ENCODE measurements around the gene DYSF.

The DYSF gene

DNA sequence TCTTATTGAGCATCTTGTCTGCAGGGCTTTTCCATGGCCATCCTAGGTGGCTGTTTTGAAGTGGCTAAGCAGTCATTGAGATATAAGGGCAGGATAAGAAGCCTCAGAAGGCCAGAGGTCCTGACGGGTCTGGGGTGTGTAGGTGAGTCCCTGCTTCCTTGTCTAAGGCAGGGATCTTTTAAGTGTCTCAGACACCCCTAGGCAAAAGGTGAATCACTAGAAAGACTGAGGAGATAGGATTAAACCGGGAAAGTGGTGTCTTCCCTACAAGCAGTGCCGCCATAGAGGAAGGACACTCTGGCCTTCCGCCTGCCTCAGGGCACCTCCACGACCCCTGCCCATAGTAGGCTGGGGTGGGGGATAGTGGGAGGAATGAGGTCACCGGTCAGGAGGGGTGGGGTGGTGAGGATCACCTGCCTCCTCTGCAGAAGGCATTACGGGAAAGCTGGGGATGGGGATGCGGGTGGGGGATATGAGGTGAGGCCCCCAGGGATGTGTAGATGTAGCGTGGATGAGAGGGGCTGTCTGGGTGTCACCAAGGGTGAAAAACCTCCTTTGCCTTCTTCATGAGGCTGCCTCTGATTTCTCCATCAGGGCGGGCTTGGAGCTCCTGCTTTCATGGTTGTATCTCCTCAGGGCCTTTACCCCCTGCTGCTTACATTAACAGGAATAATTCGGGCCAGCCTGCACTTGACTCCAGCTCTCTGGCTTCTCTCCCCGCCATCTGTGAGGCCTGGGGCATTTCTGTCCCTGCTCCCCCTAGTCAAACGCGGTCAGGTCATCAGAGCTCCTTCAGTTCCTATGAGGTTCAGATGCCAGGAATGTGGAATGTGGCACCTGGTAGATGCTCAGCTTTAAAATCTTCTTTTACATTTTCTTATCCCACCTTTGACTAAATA, 244.0 kb downstream of the DYSF start:
- DNase-seq = no peak

DNA sequence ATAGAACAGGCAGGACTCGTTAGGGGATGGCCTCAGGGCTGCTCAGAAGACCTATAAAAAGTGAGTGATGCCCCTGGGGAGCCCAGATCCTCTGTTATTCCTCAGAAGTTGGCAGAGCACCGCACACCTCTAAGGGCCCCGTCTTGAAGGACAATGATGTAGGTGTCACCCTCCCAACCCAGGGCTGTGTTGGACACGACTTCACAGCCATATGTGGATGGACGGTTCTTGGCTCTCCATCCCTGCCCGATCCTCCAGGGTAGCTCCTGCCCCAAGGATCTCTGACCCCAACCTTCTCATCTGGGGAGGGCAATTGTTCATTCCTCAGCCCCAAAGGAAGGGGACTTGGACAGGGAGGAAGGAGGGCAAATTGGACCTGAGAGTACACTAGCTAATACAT, 246.1 kb downstream of the DYSF start:
- DNase-seq = no peak

DNA sequence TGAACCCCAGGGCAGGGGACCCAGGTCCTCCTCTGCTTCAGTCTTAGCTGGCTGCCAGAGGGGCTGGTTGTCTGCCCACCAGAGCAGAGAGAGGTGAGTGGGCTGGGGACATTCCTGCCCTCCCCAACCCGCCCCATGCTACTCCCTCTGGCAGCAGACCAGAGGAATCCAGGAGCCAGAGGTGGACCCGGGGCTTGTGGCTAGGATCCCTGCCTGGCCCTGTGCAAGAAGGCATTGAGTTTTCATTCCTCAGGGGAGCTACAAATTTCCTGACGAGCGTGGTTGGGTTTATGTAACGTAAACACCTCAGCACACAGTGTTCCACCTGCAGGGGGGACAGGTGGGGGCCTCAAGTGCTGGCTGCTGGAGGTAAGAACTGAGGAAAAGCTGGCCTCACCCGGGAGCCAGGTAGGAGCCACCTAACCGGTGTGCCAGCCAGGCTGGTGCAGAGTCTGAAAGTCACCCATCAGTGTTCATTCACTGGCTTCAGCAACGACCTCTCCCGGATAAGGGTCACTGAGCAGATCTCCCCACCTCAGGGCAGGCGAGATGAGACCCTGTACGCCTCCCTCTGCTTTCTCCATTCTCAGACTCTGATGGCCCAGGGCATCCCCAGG, 246.8 kb downstream of the DYSF start:
- no peak for DNase-seq

DNA sequence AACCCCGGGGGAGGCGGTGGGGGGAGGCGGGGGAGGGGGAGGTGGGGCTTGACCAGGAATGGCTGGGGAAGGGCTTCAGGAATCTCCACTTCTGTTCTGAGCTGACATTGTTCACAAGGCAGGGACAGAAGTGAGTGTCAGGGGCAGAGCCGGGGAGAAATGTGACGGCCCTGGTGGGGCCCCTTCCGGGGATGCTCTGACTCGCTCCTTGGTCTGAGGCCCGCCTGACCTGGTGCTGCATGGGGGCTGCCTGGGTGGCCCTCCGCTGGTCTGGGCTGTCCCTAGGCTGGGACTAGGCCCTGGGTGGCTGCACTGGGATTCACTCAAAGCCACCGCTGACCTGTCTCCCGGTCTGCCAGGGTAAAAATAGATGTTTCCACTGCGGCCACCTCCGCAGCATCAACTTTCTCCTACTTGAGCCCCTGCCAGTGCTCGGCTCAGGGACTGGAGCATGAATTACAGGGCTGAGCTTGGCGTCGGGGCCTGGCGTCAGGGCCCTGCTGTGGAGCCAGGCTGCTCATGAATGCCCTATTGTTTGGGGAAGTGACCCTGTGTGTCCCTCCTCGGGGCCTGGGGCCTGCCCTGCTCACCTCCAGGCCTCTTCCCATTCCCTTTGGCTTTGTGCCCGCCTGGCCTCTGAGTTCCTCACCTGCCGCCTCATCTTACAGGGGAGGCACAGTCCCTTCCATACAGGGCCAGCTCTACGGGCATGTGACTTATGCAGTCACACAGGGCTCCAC, 247.5 kb downstream of the DYSF start:
- DNase-seq = no peak

DNA sequence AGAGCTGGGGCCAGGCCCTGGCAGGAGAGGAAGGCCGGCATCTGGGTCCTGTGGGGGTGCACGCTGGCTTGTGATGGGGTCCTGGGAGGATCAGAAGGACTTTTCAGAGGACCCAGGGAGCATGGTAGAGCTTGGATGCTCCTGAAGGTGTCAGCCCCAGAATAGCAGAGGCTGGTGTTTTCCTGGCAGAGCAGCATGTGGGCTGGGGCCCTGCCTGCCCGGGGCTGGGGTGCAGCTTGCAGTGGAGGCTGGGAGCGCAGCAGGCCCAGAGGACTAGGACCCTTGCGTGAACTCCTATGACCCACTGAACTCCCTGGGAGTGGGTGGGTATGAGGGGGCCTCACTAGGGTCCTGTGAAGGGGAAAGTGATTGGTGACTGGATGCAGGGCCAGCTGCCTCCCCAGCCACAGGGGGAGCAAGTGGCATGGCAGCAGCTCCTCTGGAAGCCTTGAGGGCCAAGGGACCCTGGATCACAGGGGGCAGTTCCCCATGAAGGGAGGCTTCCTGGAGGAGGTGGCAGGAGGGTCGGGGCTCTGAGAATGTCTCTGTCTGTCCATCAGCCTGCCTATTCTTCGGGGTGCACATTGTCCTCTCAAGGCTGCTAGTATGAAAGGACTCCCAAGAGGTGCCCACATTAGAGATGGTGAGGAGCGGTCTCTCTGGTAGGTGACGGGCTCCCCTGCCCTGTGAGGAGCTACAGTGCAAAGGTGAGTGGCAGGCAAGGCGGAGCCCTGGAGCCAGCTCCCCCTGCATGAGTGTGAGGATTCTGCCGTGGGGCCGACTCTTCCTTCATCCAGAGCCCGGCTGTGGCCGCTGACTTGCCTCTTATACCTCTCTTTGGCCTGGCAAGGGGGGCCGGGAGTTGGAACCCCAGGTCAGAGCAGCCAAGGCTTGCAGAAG, 249.0 kb downstream of the DYSF start:
- DNase-seq = no peak

DNA sequence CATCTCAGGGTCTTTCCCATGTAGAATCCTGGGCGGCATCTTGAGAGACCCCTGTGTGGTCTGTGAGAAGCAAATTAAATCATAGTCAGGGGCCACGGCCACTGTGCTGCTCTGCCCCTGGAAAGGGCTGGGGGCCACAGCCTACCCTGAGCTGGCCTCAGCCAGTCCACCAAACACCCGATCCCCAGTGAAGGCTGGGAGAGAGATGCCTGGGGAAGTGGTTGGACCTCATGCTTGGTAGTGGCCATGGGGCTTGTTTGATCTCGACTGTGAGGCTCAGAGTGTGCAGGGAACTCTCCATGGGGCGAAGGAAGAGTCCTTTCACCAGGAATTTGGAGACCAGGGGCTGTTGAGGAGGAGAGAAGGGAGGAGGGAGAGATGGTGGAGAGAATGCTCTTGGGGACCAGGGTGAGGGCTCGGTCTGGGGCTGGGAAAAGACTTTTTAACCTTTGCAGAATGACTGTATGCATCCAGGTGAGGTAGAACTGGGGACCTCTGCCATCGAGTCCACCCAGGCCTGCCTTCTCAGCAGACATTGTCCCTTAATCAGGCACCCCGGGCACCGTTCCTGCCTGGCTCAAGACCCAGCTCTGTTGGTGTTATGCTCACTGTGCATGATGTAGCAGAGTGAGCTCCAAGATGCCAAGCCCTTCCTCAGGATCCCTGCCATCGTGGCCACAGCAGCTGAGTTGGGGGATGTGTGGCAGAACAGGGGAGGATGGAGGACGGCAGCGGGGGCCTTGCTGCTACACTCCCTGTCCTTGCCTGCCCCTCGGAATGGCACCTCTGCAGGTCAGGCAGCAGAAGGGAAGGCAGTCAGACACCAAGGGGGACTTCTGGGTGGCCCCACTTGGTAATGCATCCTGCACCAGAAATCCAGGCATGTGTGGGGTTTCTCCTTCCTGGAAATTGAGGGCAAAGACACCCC, 249.9 kb downstream of the DYSF start:
- DNase-seq = no peak

DNA sequence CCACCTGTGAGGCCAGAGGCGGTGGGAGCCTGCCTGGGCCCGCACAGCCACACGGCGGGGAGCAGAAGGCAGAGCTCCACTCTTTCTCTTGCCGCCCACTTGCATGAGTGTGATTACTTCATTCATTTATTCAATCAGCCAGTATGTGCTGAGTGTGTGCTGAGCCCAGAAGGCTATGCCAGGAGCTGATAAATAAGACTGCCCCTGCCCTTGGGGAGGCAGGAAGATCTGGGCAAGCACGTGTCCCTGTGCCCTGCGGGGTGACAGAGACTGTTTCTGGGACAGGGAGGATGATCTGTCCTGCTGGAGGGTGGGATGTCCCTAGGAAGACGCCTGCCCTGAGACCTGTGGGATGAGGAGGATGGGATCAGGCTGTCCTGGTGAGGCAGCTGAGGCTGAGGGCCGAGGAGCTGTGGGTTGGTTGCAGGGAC, 250.8 kb downstream of the DYSF start:
- DNase-seq = no peak

DNA sequence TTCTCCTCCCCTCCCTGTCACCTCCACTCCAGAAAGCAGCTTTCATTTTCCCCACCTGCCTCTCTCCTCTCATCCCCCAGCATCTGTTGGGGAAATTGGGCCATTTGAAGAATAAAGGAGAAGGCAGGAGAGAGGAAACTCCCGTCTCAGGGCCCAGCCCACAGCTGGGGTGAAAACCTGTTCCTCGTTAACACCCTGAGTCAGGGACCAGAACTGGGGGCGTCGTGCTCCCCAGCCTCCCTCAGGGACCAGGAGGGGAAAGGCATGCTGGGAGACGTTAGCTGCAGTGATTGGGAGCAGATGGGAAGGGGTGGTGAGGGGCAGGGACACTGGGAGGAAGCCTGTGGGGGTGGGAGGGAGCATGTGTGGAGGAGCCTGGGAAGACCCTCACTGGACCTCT, 251.3 kb downstream of the DYSF start:
- no peak for DNase-seq

DNA sequence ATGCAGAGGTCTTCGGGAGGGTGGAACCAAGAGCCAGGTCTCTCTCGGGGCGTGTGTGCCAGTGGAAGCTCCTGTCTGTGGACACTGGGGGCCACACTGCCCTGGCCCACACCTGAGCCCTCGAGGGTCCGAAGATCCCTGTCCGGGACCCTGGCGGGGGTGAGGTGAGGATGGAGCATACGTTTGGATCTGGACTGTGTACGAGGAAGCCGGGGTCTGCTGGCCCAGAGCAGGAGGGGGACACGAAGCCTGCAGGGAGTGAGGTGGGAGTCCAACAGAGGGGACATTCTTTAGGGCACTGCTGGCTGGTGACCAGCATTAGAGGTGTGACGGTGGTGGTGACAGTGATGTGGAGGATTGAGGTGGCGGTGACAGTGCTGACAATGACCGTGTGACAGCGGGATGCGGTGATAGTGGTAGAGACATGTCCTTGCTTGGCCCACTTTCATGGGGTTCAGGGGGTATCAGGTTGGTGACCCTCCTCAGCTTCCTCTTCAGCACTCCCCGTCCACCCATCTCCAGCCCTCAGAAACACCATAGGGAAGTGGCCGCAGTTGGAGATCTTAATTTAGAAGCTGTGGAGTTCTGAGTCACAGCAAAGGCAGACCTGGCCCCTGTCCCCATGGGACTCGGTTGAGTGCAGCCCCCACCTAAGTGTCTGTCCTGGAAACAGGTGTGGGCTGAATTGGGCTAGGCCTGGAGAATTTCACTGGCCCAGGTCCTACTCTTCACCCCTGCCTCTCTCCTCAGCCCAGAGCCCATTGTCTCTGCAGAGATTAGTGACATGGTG, 252.0 kb downstream of the DYSF start:
- no peak for DNase-seq

DNA sequence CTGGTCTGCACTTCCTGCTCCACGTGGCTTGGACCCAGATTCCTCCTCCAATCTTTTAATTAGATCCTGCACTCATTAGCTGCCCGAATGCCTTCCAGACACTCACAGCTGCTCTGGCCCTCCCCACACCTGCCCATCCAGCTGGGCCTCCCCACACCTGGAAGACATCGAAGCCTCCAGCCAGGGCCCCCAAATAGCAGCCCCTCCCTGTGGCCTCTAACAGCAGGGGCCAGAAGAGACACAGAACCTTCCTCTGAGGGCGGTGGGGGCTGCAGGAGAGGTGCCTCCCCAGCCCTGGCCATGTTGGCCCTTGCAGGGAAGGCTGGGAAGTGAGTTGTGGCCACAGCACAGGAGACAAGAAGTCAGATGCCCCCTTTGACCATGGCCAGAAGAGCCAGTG, 252.8 kb downstream of the DYSF start:
- no peak for DNase-seq

DNA sequence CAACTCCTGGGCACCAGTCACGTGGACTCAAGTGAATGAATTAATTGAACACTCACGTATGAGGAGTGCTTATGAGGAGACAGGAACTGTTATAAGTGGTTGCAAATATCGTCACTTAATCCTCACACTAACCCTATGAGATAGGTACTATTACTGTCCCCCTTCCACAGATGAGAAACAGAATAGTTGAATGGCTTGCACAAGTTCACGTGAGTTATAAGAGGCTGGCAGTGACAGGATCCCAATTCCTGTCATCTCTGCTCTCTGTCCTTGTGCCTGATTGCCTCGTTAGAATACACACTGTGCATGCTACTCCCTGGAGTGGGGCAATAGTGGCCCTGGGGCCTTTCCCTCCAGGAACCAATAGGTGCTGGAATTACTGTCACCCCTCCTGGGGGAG, 253.5 kb downstream of the DYSF start:
- DNase-seq = no peak

DNA sequence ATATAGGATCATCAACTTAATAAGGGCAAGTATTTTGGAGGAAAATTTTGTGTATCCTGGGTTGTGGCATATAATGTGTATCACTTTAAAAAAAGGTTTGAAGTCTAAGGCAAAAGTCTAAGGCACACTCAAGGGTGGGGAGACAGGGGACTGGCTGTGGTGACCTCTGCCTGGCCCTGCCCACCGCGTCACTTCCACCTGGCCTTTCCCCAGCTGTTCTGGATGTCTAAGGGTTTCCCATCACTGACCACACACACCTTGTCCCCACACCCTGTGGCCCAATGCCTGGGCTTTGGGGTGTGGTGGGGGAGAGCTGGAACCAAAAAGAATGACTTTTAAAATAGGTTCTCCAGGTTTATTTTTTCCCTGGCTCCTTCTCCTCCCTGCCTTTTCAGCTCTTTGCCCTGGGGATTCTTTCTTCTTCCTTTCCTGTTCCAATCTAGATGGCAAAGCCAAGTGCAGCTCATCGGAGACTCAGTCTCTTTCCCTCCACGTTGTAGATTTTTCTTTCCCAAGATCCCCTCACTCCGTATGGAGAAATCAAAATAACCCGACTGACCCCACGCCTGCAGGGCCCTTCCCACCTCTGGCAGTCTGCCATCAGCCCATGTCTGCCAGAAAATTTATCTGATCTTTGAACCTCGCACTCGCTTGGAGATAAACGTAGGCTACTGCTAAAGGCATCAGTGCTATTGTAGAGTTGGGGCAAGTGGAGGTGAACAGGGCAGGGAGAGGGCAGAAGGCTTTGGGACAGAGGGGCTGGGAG, 257.2 kb downstream of the DYSF start:
- no peak for DNase-seq

DNA sequence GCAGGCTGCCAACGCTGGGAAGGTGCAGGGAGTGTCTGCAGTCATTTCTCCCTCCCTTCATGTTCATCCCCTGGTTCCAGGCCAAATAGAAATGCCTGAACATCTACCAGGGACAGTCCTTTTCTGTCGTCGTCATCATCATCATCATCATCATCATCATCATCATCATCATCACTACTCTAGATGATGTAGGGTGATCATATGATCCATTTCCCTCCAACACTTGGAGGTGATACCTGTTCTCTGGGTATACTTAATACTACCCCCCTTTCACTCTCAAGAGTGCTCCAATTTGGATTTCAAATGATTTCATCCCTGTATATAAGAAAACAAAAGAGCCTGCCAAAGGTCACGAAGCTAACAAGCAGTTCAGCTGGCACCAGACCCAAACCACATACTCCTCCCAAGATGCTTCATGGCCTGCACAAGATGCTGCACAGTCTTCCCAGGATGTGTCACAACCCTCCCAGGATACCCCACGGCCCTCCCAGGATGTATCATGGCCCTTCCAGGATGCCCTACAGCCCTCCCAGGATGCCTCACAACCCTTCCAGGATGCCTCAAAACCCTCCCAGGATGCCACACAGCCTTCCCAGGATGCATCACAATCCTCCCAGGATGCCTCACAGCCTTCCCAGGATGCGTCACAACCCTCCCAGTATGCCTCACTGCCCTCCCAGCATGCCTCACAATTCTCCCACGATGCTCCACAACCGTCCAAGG, 257.9 kb downstream of the DYSF start:
- no peak for DNase-seq

DNA sequence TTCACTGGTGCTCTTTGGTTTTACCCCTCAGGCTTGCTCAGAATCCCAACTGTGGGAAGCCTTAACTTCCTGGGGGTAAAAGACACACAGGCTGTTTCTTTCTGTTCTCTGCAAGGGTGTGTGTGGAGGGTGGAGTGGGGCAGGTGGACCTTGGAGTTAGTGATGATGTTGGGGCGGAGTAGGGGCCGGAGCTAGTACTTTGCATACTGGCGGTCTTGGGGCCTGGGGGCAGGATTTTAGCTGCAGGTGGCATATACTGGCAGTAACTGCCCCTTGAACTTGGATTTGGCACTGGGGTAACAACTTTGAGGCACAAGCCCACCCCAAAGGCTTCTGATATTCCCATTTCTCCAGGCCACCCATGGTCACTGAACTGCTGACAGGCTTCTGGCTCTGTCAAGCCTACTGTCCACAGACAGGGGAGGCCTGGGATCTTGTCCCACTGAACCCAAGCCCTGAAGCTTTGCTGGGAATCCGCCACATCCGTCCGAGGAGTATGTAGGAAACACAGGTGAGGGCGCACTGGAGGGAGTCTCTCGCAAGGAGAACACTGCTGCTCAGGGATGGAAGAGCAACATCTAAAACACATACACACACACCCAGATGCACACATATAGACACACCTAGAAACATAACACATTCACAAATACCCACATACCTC, 258.9 kb downstream of the DYSF start:
- DNase-seq = no peak

DNA sequence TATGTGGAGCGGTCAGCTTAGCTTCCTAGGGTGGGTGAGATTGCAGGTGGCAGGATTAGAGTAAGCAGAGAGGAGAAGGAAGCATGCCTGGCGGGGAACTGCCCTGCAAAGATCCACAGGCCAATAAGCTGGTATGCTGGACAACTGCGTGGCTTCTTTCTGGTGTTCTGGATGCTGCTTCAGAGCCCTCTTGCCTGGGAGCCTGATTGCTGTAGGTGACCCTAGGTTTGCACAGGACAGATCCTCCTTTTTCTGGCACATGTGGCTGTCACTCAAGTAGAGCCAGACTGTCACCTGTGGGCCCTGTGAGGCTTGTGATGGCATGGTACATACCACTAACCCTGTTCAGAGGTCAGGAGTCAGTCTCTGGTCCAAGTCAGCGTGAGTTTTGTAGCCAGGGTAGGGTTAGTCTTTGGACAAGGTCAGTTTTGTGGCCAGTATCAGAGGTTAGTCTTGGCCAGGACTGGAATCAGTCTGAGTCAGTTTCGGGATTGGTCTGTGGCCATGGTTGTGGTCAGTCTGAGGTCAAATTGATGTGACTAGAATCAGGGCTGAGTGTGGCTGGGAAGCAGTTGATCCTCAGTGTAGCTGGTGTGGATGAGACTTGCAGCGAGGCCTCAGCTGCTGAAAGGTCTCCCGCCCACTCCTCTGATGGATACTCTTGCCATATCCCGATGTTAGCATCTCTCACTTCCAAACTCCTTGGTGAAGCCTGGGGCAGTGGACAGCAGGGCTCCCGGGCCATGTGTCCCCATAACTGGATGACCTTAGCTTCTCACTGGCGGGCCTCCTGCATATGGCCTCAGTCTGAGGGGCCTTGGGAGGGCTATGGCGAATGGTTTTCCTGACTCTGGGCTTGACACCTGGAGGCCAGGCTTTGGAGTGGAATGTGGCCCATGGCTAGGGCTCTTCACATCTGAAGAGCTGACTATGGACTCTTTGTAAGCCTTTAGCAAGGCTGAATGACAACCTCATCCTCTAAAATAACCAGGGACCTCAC, 260.5 kb downstream of the DYSF start:
- no peak for DNase-seq

DNA sequence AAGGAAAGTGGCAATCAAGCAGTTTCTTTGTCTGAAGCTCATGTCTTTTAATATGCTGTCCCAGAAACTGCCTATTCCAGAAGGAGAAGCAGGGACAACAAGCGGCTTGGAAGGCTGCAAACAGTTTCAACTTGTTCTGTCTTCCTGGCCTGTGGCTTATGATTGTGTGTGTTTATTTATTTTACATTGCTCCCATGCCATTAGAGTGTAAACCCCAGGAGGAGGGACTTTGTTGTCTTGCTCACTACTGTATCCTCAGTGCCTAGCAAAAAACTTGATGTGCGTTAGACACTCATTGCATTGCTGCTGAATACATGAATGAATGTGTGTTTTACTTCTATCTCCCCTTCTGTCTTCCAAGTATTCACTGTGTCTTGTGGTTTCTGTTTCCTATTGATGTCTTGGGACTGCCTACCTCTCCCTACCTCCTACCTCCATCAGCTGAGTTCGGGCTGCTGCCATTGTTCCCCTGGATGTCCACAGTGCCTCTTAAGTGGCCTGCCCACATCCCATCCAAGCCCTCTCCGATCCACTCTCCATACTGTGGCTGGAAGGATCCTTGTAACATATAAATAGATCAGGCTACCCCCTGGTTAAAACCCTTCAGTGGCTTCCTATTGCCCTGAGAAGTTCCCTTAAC, 261.4 kb downstream of the DYSF start:
- DNase-seq = no peak

DNA sequence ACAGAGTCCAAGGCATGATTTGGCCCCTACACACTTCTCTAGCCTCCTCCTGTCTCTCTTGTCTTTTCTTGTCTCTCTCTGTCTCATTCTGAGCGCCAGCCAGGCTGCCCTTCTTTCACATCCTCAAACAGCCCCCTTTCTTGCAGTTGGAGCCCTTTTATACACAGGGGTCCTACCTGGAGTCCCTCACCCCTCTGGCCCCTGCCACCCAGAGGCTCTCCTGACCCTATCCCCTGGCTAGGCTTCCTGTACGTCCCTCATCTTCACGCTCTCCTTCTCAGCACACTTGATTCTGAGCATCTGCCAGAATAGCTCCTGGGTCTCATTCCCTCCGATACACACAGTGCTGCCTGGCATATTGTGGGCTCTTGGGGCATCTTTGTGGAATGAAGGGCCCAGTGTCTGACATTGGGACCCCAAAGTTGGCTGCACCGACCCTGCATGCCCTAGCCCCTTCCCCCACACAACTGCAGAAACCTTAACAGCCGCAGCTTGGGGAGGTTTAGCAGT, 261.9 kb downstream of the DYSF start:
- no peak for DNase-seq

Measured in stimulated activated CD4-positive, alpha-beta T cell treated with anti-CD3 and anti-CD28 coated beads, Interleukin-2, amount 100 ng/mL, for 48 hours (primary cell).